Measurements from ENCODE around the gene GMIP.

The GMIP gene

GRCh38 chr19:19647037-19647835 is 3.8 kb upstream of the GMIP start:
- DNase-seq (ENCODE audit: extremely low spot score), result no peak
- TF ChIP-seq CTCF (IDR thresholded peaks at IDR 0.05; ENCODE audit: control extremely low read depth, extremely low read depth, low read depth, missing control alignments), result no peak
- ChIA-PET CTCF (interaction anchor here (4.5 kb wide), 1 partner anchor 116 kb away, joined by 52 read pairs; no protein-coding TSS in a partner anchor), POLR2A (no interaction called here)

GRCh38 chr19:19645233-19645870 is 1.9 kb upstream of the GMIP start:
- TF ChIP-seq CTCF (IDR thresholded peaks at IDR 0.05; ENCODE audit: control extremely low read depth, extremely low read depth, low read depth, missing control alignments), result no peak
- ChIA-PET CTCF (interaction anchor here (1.5 to 4.5 kb wide), 5 partner anchors 11 to 134 kb away, joined by 4 to 52 read pairs (median 12); no protein-coding TSS in a partner anchor), POLR2A (no interaction called here)
- no peak for DNase-seq (ENCODE audit: extremely low spot score)

- no peak for TF ChIP-seq CTCF (IDR thresholded peaks at IDR 0.05; ENCODE audit: control extremely low read depth, extremely low read depth, low read depth, missing control alignments)
- POLR2A ChIA-PET, result no interaction called here
- DNase-seq (ENCODE audit: extremely low spot score), result no peak
- CTCF ChIA-PET, result interaction anchor here (0.8 to 4.5 kb wide), 25 partner anchors 9 to 299 kb away, joined by 3 to 52 read pairs (median 5); partner anchors contain the start of genes CILP2 and NDUFA13
Observed at GRCh38 chr19:19644054-19644388, 564 bp upstream of the GMIP start.

GRCh38 chr19:19642506-19643157 is 825 bp downstream of the GMIP start:
- ChIA-PET CTCF (interaction anchor here (1.7 kb wide), 1 partner anchor 110 kb away, joined by 4 read pairs; no protein-coding TSS in a partner anchor), POLR2A (no interaction called here)
- TF ChIP-seq CTCF (IDR thresholded peaks at IDR 0.05; ENCODE audit: control extremely low read depth, extremely low read depth, low read depth, missing control alignments), result peak; percentile 2
- peak; percentile 66 for DNase-seq (ENCODE audit: extremely low spot score)

GRCh38 chr19:19637523-19638251 is 5.8 kb downstream of the GMIP start:
- no peak for TF ChIP-seq CTCF (IDR thresholded peaks at IDR 0.05; ENCODE audit: control extremely low read depth, extremely low read depth, low read depth, missing control alignments)
- no peak for DNase-seq (ENCODE audit: extremely low spot score)
- POLR2A ChIA-PET, result no interaction called here
- CTCF ChIA-PET, result no interaction called here

- POLR2A ChIA-PET, result no interaction called here
- CTCF ChIA-PET, result no interaction called here
- no peak for TF ChIP-seq CTCF (IDR thresholded peaks at IDR 0.05; ENCODE audit: control extremely low read depth, extremely low read depth, low read depth, missing control alignments)
- no peak for DNase-seq (ENCODE audit: extremely low spot score)
Observed at GRCh38 chr19:19637186-19637522, 6.3 kb downstream of the GMIP start.
